ENCODE results near the gene PALB2.

The PALB2 gene

GRCh38 chr16:23595951-23596720 lies 45.0 kb downstream of the PALB2 start, which contains the start of gene NDUFAB1:
Gene NDUFAB1, minus strand, starts transcription at chr16:23596316. Its CDS starts 26 bp downstream, at chr16:23596290.
- peak within 1 kb of the TSS; percentile 37 for H2BK120ac ChIP-seq (ENCODE audit: low read depth, low read length)

GRCh38 chr16:23595246-23595950 lies 45.7 kb downstream of the PALB2 start:
- Histone ChIP-seq H3K18ac (ENCODE audit: low read length) (peak overlapping the region; percentile 91), H3K4me2 (ENCODE audit: low read length) (peak overlapping the region; percentile 34), H3K27me3 (ENCODE audit: insufficient read depth, low read length, poor library complexity) (no peaks in the 10 kb centered on the region), H3K4ac (ENCODE audit: low read depth, low read length) (peak overlapping the region; percentile 76), H3K27ac (ENCODE audit: low read depth, low read length) (no peak overlapping the region), H2BK5ac (ENCODE audit: low read length) (no peak overlapping the region), H3K79me2 (ENCODE audit: control insufficient read depth, insufficient read depth, low read length) (peaks cover 50% of the 10 kb centered on the region), H4K8ac (ENCODE audit: low read depth, low read length) (no peak overlapping the region), H2BK15ac (replicated peaks; ENCODE audit: low read depth) (no peak overlapping the region), H3K4me3 (ENCODE audit: low read length) (peak overlapping the region; percentile 100), H2BK120ac (ENCODE audit: low read depth, low read length) (no peak overlapping the region), H3K79me1 (ENCODE audit: low read length) (peaks cover 19% of the 10 kb centered on the region), H3K23ac (ENCODE audit: low read length) (peak overlapping the region; percentile 66), H3K36me3 (ENCODE audit: control insufficient read depth, insufficient read depth, low read length) (peaks cover 8% of the 10 kb centered on the region), H3K9ac (ENCODE audit: low read length) (peak overlapping the region; percentile 94), H3K56ac (ENCODE audit: low read length) (peak overlapping the region; percentile 97), H4K5ac (ENCODE audit: low read length) (no peak overlapping the region), H2AK5ac (ENCODE audit: low read length) (no peak overlapping the region), H3K4me1 (ENCODE audit: control insufficient read depth, low read depth, low read length) (peaks cover 2% of the 10 kb centered on the region)
- no CpG with 5 or more reads among the region's 34 CpGs for WGBS (ENCODE audit: extremely low coverage, insufficient coverage, low lambda C conversion rate)
- peak; percentile 21 for DNase-seq

More at GRCh38 chr16:23595951-23596720, 45.0 kb downstream of the PALB2 start, which contains the start of gene NDUFAB1:
- peaks cover 2% of the 10 kb centered on the region for H3K4me1 ChIP-seq (ENCODE audit: control insufficient read depth, low read depth, low read length)
- peak within 1 kb of the TSS; percentile 76 for H3K4ac ChIP-seq (ENCODE audit: low read depth, low read length)
- H3K36me3 ChIP-seq (ENCODE audit: control insufficient read depth, insufficient read depth, low read length): peaks cover 7% of the 10 kb centered on the region
- H3K4me2 ChIP-seq (ENCODE audit: low read length): peak within 1 kb of the TSS; percentile 34
- H3K4me3 ChIP-seq (ENCODE audit: low read length): peak within 1 kb of the TSS; percentile 100
- WGBS (ENCODE audit: extremely low coverage, insufficient coverage, low lambda C conversion rate): no CpG with 5 or more reads among the region's 67 CpGs
- H3K27me3 ChIP-seq (ENCODE audit: insufficient read depth, low read length, poor library complexity): no peaks in the 10 kb centered on the region
- no peak within 1 kb of the TSS for H4K5ac ChIP-seq (ENCODE audit: low read length)
- peak within 1 kb of the TSS; percentile 91 for H3K18ac ChIP-seq (ENCODE audit: low read length)
- peaks cover 16% of the 10 kb centered on the region for H3K79me1 ChIP-seq (ENCODE audit: low read length)
- peak within 1 kb of the TSS; percentile 94 for H3K9ac ChIP-seq (ENCODE audit: low read length)
- peak within 1 kb of the TSS; percentile 97 for H3K56ac ChIP-seq (ENCODE audit: low read length)
- no peak within 1 kb of the TSS for H2AK5ac ChIP-seq (ENCODE audit: low read length)
- H3K23ac ChIP-seq (ENCODE audit: low read length): peak within 1 kb of the TSS; percentile 66
- DNase-seq: peak; percentile 93
- H3K79me2 ChIP-seq (ENCODE audit: control insufficient read depth, insufficient read depth, low read length): peaks cover 45% of the 10 kb centered on the region
- no peak within 1 kb of the TSS for H2BK5ac ChIP-seq (ENCODE audit: low read length)
- H4K8ac ChIP-seq (ENCODE audit: low read depth, low read length): no peak within 1 kb of the TSS
- H2BK15ac ChIP-seq (replicated peaks; ENCODE audit: low read depth): no peak within 1 kb of the TSS
- H3K27ac ChIP-seq (ENCODE audit: low read depth, low read length): peak within 1 kb of the TSS; percentile 46

- Histone ChIP-seq H3K79me2 (ENCODE audit: control insufficient read depth, insufficient read depth, low read length) (peaks cover 55% of the 10 kb centered on the region), H3K79me1 (ENCODE audit: low read length) (peaks cover 23% of the 10 kb centered on the region), H2BK5ac (ENCODE audit: low read length) (no peak overlapping the region), H3K4me1 (ENCODE audit: control insufficient read depth, low read depth, low read length) (peaks cover 2% of the 10 kb centered on the region), H2BK15ac (replicated peaks; ENCODE audit: low read depth) (no peak overlapping the region), H3K27ac (ENCODE audit: low read depth, low read length) (no peak overlapping the region), H2BK120ac (ENCODE audit: low read depth, low read length) (no peak overlapping the region), H3K4me2 (ENCODE audit: low read length) (no peak overlapping the region), H4K5ac (ENCODE audit: low read length) (no peak overlapping the region), H4K8ac (ENCODE audit: low read depth, low read length) (no peak overlapping the region), H3K56ac (ENCODE audit: low read length) (no peak overlapping the region), H3K27me3 (ENCODE audit: insufficient read depth, low read length, poor library complexity) (no peaks in the 10 kb centered on the region), H3K9ac (ENCODE audit: low read length) (no peak overlapping the region), H3K4ac (ENCODE audit: low read depth, low read length) (no peak overlapping the region), H3K4me3 (ENCODE audit: low read length) (no peak overlapping the region), H3K23ac (ENCODE audit: low read length) (no peak overlapping the region), H3K18ac (ENCODE audit: low read length) (no peak overlapping the region), H3K36me3 (ENCODE audit: control insufficient read depth, insufficient read depth, low read length) (peaks cover 11% of the 10 kb centered on the region), H2AK5ac (ENCODE audit: low read length) (no peak overlapping the region)
- no CpG with 5 or more reads among the region's 12 CpGs for WGBS (ENCODE audit: extremely low coverage, insufficient coverage, low lambda C conversion rate)
- no peak for DNase-seq
These were observed 46.9 kb downstream of the PALB2 start for GRCh38 chr16:23594186-23594585.

- Histone ChIP-seq H3K56ac (ENCODE audit: low read length) (no peak overlapping the region), H3K79me1 (ENCODE audit: low read length) (peaks cover 27% of the 10 kb centered on the region), H3K27ac (ENCODE audit: low read depth, low read length) (no peak overlapping the region), H4K5ac (ENCODE audit: low read length) (no peak overlapping the region), H3K4me3 (ENCODE audit: low read length) (no peak overlapping the region), H2BK120ac (ENCODE audit: low read depth, low read length) (no peak overlapping the region), H3K4me2 (ENCODE audit: low read length) (no peak overlapping the region), H3K4me1 (ENCODE audit: control insufficient read depth, low read depth, low read length) (peaks cover 1% of the 10 kb centered on the region), H3K4ac (ENCODE audit: low read depth, low read length) (no peak overlapping the region), H2AK5ac (ENCODE audit: low read length) (no peak overlapping the region), H4K8ac (ENCODE audit: low read depth, low read length) (no peak overlapping the region), H2BK15ac (replicated peaks; ENCODE audit: low read depth) (no peak overlapping the region), H3K18ac (ENCODE audit: low read length) (no peak overlapping the region), H3K9ac (ENCODE audit: low read length) (no peak overlapping the region), H3K27me3 (ENCODE audit: insufficient read depth, low read length, poor library complexity) (no peaks in the 10 kb centered on the region), H3K79me2 (ENCODE audit: control insufficient read depth, insufficient read depth, low read length) (peaks cover 52% of the 10 kb centered on the region), H3K36me3 (ENCODE audit: control insufficient read depth, insufficient read depth, low read length) (peaks cover 11% of the 10 kb centered on the region), H2BK5ac (ENCODE audit: low read length) (no peak overlapping the region), H3K23ac (ENCODE audit: low read length) (no peak overlapping the region)
- DNase-seq: no peak
- no CpG with 5 or more reads among the region's 3 CpGs for WGBS (ENCODE audit: extremely low coverage, insufficient coverage, low lambda C conversion rate)
These were observed 50.9 kb downstream of the PALB2 start for GRCh38 chr16:23590181-23590580.

GRCh38 chr16:23587726-23588125 lies 53.4 kb downstream of the PALB2 start:
- Histone ChIP-seq H3K27ac (ENCODE audit: low read depth, low read length) (no peak overlapping the region), H3K56ac (ENCODE audit: low read length) (no peak overlapping the region), H2BK5ac (ENCODE audit: low read length) (no peak overlapping the region), H3K27me3 (ENCODE audit: insufficient read depth, low read length, poor library complexity) (no peaks in the 10 kb centered on the region), H3K4me1 (ENCODE audit: control insufficient read depth, low read depth, low read length) (no peaks in the 10 kb centered on the region), H4K8ac (ENCODE audit: low read depth, low read length) (no peak overlapping the region), H3K4ac (ENCODE audit: low read depth, low read length) (no peak overlapping the region), H3K4me3 (ENCODE audit: low read length) (no peak overlapping the region), H2BK120ac (ENCODE audit: low read depth, low read length) (no peak overlapping the region), H2BK15ac (replicated peaks; ENCODE audit: low read depth) (no peak overlapping the region), H3K36me3 (ENCODE audit: control insufficient read depth, insufficient read depth, low read length) (peaks cover 18% of the 10 kb centered on the region), H3K79me2 (ENCODE audit: control insufficient read depth, insufficient read depth, low read length) (peaks cover 31% of the 10 kb centered on the region), H3K4me2 (ENCODE audit: low read length) (no peak overlapping the region), H3K9ac (ENCODE audit: low read length) (no peak overlapping the region), H2AK5ac (ENCODE audit: low read length) (no peak overlapping the region), H3K79me1 (ENCODE audit: low read length) (peaks cover 23% of the 10 kb centered on the region), H3K18ac (ENCODE audit: low read length) (no peak overlapping the region), H3K23ac (ENCODE audit: low read length) (no peak overlapping the region), H4K5ac (ENCODE audit: low read length) (no peak overlapping the region)
- WGBS (ENCODE audit: extremely low coverage, insufficient coverage, low lambda C conversion rate): no CpG with 5 or more reads among the region's 5 CpGs
- DNase-seq: peak; percentile 26
